22Rv1 (cell line): ENCODE data around the gene KRT20.

Source experiments
- H3K27ac ChIP-seq: fragments of 450-650 bp; 2 replicates; pipeline ENCODE4 v1.5.1; 2017
- CTCF ChIP-seq: fragments of 450-650 bp; IDR thresholded peaks from 2 replicates; pipeline ENCODE4 v1.5.1; 2017; ENCODE audit warnings: mild to moderate bottlenecking
- ZFX ChIP-seq: fragments of 450-650 bp; IDR thresholded peaks from 2 replicates; pipeline ENCODE4 v1.6.1; 2017; ENCODE audit warnings: antibody characterized with exemption, borderline replicate concordance

KRT20 gene

GRCh38 chr17:40916366-40916765 is 31.3 kb upstream of the KRT20 start:
- H3K27ac ChIP-seq, result no peak overlapping the region
- no peak for TF ChIP-seq ZFX
- no peak for TF ChIP-seq CTCF

- TF ChIP-seq ZFX (no peak), CTCF (no peak)
- no peak overlapping the region for H3K27ac ChIP-seq
These were observed 30.7 kb upstream of the KRT20 start for GRCh38 chr17:40915721-40916256.

GRCh38 chr17:40915199-40915661 is 30.2 kb upstream of the KRT20 start:
- no peak overlapping the region for H3K27ac ChIP-seq
- TF ChIP-seq ZFX (no peak), CTCF (no peak)

- TF ChIP-seq ZFX, result no peak
- TF ChIP-seq CTCF, result no peak
- no peak overlapping the region for H3K27ac ChIP-seq
These were observed 29.2 kb upstream of the KRT20 start for GRCh38 chr17:40914075-40914855.

- no peak for TF ChIP-seq CTCF
- TF ChIP-seq ZFX, result no peak
- no peak overlapping the region for H3K27ac ChIP-seq
These were observed 27.6 kb upstream of the KRT20 start for GRCh38 chr17:40912486-40913210.

- TF ChIP-seq CTCF (no peak), ZFX (no peak)
- no peak overlapping the region for H3K27ac ChIP-seq
These were observed 25.4 kb upstream of the KRT20 start for GRCh38 chr17:40910441-40910841.

- no peak overlapping the region for H3K27ac ChIP-seq
- TF ChIP-seq CTCF (no peak), ZFX (no peak)
These were observed 24.7 kb upstream of the KRT20 start for GRCh38 chr17:40909755-40910154.
